Right renal cortex interstitium (tissue), 3 donors: Measurements from ENCODE around the gene PAK5. TPM values are rescaled to one million over a fixed set of nuclear protein-coding genes. Genes with fewer than 3 reads are reported as not detected.

ENCODE experiments used
- DNase-seq, 3 donors: peaks; one replicate each; pipeline ENCODE4 v3.0.0-alpha.2; 2013; ENCODE audit warnings: low read depth in 3 of 3, low spot score in 2 of 3
- polyA plus RNA-seq, 3 donors: library from polyadenylated mRNA; unstranded; fragments of 120-200 nt; gene quantifications; one replicate each; pipeline ENCODE4 v1.2.1, GENCODE V29; 2013; ENCODE audit not compliant: insufficient read length in 3 of 3

PAK5 gene
- polyA plus RNA-seq, 3 donors: 0.28 to 0.69 (median 0.49) TPM

DNA sequence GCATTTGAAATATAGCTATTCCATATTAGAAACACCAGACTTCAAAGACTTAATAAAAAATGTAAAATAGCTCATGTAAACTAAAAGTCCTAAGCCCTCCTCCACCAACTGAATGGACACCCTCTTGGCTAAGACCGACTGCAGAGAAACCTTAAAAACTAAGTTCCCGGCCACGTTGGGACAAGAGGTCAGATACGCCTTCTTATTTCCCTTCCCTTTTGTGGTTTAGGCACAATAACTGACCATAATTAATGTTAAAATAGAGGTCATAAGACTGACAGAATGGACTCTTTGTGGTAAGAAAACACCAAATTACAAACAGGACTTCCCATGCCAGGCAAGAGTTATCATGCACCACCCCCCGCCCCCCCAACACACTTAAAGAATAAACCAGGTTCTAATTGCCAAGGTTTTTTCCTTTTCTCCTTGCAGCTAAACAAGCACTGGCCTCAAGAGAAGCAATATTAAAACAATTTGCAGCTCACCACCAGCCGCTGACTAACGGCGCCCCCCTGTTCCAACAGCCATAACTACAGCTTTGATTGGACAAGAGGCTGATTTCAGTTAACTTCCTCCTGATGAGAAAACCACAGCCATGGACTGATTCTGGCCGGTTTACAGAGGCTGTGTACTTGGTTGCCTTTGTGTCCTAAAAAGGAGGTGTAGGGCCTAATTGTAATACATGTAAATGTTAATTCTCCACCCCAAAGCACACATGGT lies 335.2 kb downstream of the PAK5 start:
- no peak for DNase-seq

DNA sequence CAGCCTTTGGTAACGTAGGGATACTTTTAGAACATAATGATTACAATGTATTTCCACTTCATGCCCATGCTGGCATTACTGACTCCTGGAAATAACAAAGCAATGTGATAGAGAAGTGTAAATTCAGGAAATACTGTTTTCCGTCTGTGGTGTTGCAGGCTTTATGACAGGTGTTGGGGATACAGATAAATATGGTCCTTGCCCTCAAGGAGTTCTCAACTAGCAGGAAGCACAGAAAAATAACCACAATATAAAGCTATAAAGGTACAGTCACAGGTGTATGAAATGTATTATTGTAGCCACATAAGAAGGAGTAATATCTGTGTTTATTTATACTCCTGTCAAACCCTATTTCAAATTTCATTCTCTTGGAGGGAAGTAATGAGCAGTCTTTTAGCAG lies 337.4 kb downstream of the PAK5 start:
- no peak for DNase-seq

DNA sequence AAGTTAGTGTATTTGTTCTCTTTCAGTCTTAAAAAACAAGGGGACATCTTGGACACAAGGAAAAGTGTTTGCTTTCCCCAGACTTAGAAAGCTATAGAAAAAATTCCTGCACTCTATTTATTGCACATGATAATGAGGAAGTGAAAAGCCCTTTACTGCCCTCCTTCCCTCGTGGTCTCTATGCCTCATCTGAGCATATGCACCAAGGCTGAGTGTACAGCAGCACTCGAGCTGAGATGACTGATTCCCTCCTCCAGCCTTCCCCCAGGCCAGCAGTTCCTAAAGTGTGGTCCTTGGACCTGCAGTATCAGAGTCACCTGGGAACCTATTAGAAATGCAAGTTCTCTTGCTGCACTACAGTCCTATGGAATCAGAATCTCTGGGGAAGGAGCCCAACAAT lies 338.8 kb downstream of the PAK5 start:
- no peak for DNase-seq

DNA sequence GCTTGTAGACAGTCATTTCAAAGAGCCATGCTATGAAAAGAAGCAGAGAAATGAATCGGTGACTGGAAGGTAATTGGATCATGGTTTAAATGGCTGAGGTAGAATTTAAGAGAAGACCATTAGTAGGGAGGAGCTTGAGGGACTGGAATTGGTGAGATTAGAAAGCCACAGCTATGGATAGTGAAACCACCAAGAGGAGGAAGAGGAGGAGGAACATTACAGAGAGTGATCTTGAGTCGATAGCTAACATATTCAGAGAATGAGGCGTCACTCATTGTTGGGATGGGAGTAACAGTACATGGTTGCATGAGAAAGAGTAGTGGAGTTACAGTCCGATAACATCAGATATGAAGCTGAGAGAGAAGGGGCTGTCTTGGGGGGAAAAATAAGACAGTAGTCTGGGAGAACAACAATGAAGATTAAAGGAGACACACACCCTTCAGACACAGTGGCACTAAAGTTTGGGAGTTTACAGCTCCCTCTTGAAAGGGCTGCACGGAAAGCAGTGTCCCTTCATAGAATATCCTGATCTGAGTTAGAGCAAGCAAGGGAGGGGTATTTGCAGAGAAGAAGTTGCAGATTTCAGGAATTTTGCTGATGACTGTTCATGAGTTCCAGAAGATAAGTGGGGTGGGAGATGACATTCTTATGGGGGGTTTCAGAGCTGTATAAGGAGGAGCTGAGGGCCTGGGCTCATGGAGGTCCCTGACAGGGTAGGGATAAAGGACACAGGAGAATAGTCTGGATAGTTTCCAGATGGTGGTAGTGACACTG lies 339.6 kb downstream of the PAK5 start:
- no peak for DNase-seq

DNA sequence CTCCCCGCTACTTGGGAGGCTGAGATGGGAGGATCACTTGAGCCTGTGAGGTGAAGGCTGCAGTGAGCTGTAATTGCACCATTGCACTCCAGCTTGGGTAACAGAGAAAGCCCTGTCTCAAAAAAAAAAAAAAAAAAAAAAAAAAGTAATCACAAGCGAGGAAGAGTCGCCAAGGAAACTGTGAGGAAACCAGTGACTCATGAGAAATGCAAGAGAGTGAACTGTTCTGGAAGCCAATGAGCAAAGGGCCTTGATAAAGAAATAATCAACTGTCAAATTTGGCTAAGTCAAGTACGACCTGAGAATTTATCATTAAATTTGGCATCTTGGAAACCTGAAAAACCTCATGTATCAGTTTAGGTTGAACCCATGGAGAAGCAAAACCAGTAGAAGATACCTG lies 340.6 kb downstream of the PAK5 start:
- no peak for DNase-seq

DNA sequence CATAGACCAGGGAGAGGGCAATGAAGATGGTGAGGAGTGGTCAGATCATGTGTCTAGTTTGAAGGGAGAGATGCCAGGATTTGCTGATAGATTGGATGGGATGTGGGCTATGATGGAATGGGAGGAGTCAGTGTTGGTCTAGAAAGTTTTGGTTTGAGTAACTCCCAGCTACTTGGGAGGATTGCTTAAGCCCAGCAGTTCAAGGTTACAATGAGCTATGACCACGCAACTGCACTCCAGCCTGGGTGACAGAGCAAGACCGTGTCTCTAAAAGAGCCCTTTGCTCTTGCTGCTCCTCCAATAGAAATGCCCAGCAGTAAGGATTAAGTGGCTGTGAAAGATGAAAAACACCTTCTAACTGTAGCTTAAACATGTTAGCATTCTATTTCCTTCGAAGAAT lies 342.7 kb downstream of the PAK5 start:
- DNase-seq: no peak

DNA sequence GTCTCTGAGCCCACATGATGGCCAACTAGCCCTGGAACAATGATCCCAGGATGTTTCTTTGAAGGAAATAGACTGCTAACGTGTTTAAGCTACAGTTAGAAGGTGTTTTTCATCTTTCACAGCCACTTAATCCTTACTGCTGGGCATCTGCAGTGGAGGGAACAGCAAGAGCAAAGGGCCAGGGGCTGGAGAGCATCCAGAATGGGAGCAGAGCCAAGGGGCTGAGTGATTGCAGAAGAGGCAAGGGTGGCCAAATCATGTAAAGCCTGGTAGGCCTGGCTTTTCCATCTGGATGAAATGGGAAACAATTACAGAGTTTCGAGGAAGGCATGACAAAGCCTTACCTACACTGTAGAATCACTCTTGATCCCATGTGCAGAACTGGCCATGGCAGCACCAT lies 343.2 kb downstream of the PAK5 start:
- DNase-seq: no peak

DNA sequence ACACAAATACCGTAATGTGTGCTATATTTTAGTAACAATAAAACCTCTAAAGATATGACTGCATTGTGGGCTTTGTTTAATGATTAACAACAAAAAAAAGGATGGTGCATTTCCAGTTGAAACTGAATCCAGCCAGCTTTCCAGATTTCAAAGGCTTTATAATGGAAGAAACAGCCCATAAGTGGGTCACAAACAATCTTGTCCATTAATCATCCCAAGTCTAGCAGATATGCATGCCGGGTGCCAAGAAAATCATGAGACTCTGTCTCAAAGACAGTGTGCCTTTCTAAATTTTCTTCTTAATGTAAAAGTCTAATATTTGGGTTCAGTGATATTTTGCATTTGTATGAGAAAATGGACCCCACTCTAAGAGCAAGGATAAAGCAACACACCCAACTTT lies 345.1 kb downstream of the PAK5 start:
- DNase-seq: no peak

DNA sequence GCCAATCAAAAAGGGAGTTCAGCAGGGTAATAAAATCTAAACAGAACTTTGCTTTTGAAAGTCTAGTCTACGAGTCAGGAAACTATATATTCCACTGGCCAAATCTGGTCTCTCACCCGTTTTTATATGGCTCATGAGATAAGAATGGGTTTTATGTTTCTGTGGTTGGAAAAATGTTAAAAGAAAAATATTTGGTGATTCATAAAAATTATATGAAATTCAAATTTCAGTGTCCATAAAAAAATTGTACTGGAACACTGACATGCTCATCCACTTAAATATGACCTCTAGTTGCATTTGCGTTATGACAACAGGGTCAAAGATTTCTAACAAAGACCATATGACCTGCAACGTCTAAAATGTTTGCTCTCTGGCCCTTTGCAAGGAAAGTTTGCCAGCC lies 346.8 kb downstream of the PAK5 start:
- no peak for DNase-seq

DNA sequence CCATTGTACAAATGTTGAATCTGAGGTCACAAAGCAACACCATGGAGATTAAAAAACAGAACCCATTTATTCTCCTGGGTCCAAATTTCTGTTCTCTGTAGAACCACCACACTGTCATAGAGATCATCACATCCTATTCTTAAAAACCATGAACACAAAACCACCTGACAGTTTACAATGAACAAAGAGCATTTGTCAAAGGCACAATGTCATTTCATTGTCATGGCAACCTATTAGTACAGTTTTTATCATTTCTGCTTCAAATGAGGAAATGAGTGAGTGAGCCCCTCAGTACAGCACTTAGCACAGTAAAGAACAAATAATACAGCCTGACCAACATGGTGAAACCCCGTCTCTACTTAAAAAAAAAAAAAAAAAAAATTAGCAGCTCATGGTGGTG lies 347.6 kb downstream of the PAK5 start:
- DNase-seq: no peak

DNA sequence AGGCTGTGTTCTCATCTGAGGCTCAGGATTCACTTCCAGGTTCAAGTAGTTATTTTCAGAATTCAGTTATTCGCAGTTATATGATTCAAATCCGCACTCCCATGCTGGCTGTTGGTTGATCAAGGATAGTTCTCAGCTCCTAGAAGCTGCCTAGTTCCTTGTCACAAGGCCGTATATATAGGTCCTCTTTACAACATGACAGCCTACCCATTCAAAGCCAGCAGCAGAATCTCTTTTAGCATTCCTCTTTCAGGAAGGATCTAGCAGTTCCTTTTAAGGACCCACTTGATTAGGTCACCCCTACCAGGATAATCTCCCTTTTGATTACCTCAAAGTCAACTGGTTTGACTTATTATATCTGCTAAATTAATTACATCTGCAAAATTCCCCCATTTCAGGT lies 348.2 kb downstream of the PAK5 start:
- DNase-seq: no peak

DNA sequence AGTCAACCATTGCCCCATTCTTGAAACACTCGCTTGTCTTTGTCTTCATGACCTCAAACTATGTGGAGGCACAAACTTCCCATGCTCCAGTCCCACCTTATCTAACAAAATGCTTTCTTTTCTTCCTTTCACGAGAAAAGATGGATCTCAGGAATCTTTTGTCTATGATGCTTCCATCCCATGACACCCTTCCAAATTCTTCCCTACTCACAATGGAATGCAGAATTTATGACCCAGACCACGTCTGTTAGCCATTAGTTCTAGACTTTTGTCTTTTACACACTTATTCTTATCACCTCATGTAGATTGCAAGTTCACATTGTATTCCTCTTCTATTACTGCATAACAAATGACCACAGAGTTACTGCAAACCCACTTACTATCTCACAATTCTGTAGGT lies 348.7 kb downstream of the PAK5 start:
- no peak for DNase-seq

DNA sequence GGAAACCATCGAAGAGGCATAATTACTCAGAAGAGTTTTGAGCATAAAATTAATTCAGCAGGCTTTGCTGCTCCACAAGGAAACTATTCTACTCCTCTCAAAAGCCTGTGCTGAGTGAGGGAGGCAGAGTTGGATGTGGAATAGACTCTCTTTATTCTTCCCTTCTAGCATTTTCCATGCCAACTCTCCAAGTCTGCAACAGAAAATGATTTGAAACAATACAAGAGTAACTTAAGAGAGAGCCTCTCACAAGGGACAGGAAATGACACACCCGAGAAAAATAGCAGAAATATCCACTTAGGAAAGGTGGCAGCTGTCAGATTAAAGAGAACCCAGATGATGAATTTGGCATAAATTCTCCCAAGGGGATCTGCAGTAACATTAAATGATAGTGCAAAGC lies 350.8 kb downstream of the PAK5 start:
- no peak for DNase-seq

Other genes with a start within 250 kb of the PAK5 start
- gene ANKEF1, start 195.9 kb upstream of the PAK5 start, polyA plus RNA-seq: 10 to 100 TPM in 1 of 3 donors, 1 to 10 TPM in 2; 8.7 to 10.1 (median 9.3) TPM